GM23338 (cell line): ENCODE results near the gene ATP1A4. TPM values are rescaled to one million over a fixed set of nuclear protein-coding genes. Genes with fewer than 3 reads are reported as not detected.
A peak's percentile ranks its signal among the peaks of the same experiment; 100 is the strongest.

Experiments
- ATAC-seq: fragments of 200-7000 bp; cut with Tn5 transposase; 3 replicates; pipeline ENCODE4 v1.9.1; 2020
- DNase-seq: peaks from one replicate; pipeline ENCODE4 v3.0.0-alpha.2; 2015; ENCODE audit warnings: low spot score
- H2AFZ ChIP-seq: fragments of 200-600 bp; sonication (generic); 2 replicates; pipeline ENCODE4 v1.8.0; 2016; ENCODE audit warnings: antibody characterized with exemption, mild to moderate bottlenecking, moderate library complexity
- H3F3A ChIP-seq: fragments of 200-600 bp; sonication (generic); replicated peaks from 2 replicates; pipeline ENCODE4 v1.8.0; 2017; ENCODE audit warnings: antibody characterized with exemption, mixed run types, low read depth
- H3K27ac ChIP-seq: fragments of 200-600 bp; sonication (generic); 2 replicates; pipeline ENCODE4 v1.6.1; 2016; ENCODE audit warnings: low read depth
- H3K27me3 ChIP-seq: fragments of 200-600 bp; sonication (generic); 2 replicates; pipeline ENCODE4 v1.8.0; 2016; ENCODE audit warnings: mild to moderate bottlenecking, mixed run types, moderate library complexity; ENCODE audit not compliant: insufficient read depth
- H3K36me3 ChIP-seq: fragments of 200-600 bp; sonication (generic); 2 replicates; pipeline ENCODE4 v1.8.0; 2016; ENCODE audit warnings: mild to moderate bottlenecking; ENCODE audit not compliant: insufficient read depth
- H3K4me1 ChIP-seq: fragments of 200-600 bp; sonication (generic); 2 replicates; pipeline ENCODE4 v1.8.0; 2016; ENCODE audit warnings: mild to moderate bottlenecking, moderate library complexity; ENCODE audit not compliant: insufficient read depth
- H3K4me2 ChIP-seq: fragments of 200-600 bp; sonication (generic); 2 replicates; pipeline ENCODE4 v1.7.1; 2017; ENCODE audit warnings: mixed run types
- H3K4me3 ChIP-seq: fragments of 200-600 bp; sonication (generic); 2 replicates; pipeline ENCODE4 v1.6.1; 2016; ENCODE audit warnings: mixed run types
- H3K79me2 ChIP-seq: fragments of 200-600 bp; sonication (generic); replicated peaks from 2 replicates; pipeline ENCODE4 v1.8.0; 2017; ENCODE audit warnings: mild to moderate bottlenecking; ENCODE audit not compliant: insufficient read depth
- H3K9me2 ChIP-seq: fragments of 200-600 bp; sonication (generic); 2 replicates; pipeline ENCODE4 v1.8.0; 2017; ENCODE audit not compliant: insufficient read depth
- H4K20me1 ChIP-seq: fragments of 200-600 bp; sonication (generic); replicated peaks from 2 replicates; pipeline ENCODE4 v1.8.0; 2017; ENCODE audit warnings: mild to moderate bottlenecking; ENCODE audit not compliant: insufficient read depth
- H3K27ac Mint-ChIP-seq: 2 replicates; pipeline ENCODE4 v1.8.0; 2020; ENCODE audit warnings: inconsistent platforms, mild to moderate bottlenecking, moderate library complexity, mixed read lengths
- H3K27me3 Mint-ChIP-seq: 3 replicates; pipeline ENCODE4 v1.8.0; 2022; ENCODE audit warnings: low read depth, mild to moderate bottlenecking, moderate library complexity, mixed read lengths, inconsistent platforms; ENCODE audit not compliant: insufficient read depth, poor library complexity
- H3K36me3 Mint-ChIP-seq: 3 replicates; pipeline ENCODE4 v1.8.0; 2021; ENCODE audit warnings: low read depth, mild to moderate bottlenecking, inconsistent platforms, moderate library complexity, mixed read lengths
- H3K4me1 Mint-ChIP-seq: 3 replicates; pipeline ENCODE4 v1.8.0; 2020; ENCODE audit warnings: mild to moderate bottlenecking, inconsistent platforms, mixed read lengths
- H3K4me3 Mint-ChIP-seq: 3 replicates; pipeline ENCODE4 v1.8.0; 2021; ENCODE audit warnings: moderate library complexity, mild to moderate bottlenecking, inconsistent platforms, mixed read lengths
- H3K9me3 Mint-ChIP-seq: 3 replicates; pipeline ENCODE4 v1.8.0; 2020; ENCODE audit warnings: moderate library complexity, mild to moderate bottlenecking, inconsistent platforms, mixed read lengths
- CREB1 ChIP-seq: fragments of 250-450 bp; sonication (Bioruptor Pico); IDR thresholded peaks from 2 replicates; pipeline ENCODE4 v1.5.0; 2020; ENCODE audit warnings: low read depth, mild to moderate bottlenecking, moderate library complexity
- EZH2phosphoT487 ChIP-seq: fragments of 200-600 bp; sonication (generic); IDR thresholded peaks from one replicate; pipeline ENCODE4 v1.8.1; 2018; ENCODE audit warnings: antibody characterized with exemption; ENCODE audit not compliant: unreplicated experiment
- JUNB ChIP-seq: IDR thresholded peaks from one replicate; pipeline ENCODE4 v1.6.1; 2016; ENCODE audit warnings: antibody characterized with exemption; ENCODE audit not compliant: unreplicated experiment
- NANOG ChIP-seq: IDR thresholded peaks from 2 replicates; pipeline ENCODE4 v1.6.1; 2016; ENCODE audit warnings: antibody characterized with exemption, borderline replicate concordance
- POLR2AphosphoS5 ChIP-seq: IDR thresholded peaks from 2 replicates; pipeline ENCODE4 v1.6.1; 2016; ENCODE audit warnings: antibody characterized with exemption, low read depth
- STAT1 ChIP-seq: IDR thresholded peaks from one replicate; pipeline ENCODE4 v1.6.1; 2016; ENCODE audit warnings: antibody characterized with exemption; ENCODE audit not compliant: unreplicated experiment
- ZNF114 ChIP-seq: fragments of 250-450 bp; sonication (Bioruptor Pico); IDR thresholded peaks from 2 replicates; pipeline ENCODE4 v1.5.0; 2020; ENCODE audit warnings: mild to moderate bottlenecking, moderate library complexity
- ZNF331 ChIP-seq: fragments of 250-450 bp; sonication (Bioruptor Pico); IDR thresholded peaks from 2 replicates; pipeline ENCODE4 v1.5.0; 2020; ENCODE audit warnings: low read depth, mild to moderate bottlenecking, moderate library complexity
- polyA plus RNA-seq: library from polyadenylated mRNA; unstranded; fragments of >200 nt; fragmentation: Nextera tagmentation; extraction: Ambion mirVana; gene quantifications from 2 replicates; pipeline ENCODE4 v1.2.1, GENCODE V29; 2016
- total RNA-seq: library from RNA; depleted of rRNA; stranded (reverse); fragments of >200 nt; shearing (Covaris generic); gene quantifications from 2 replicates; pipeline ENCODE4 v1.2.3, GENCODE V29; 2014
- TF ChIP-seq, protein P1 (sequence below), 2 experiments: fragments of 200-600 bp in 1 of 2; sonication (generic) in 1 of 2; conservative IDR thresholded peaks; 2 replicates each; pipeline versions ENCODE4 v1.5.1 to v1.6.1; 2016 to 2017; ENCODE audit warnings: antibody characterized with exemption in 2 of 2, low read depth in 2 of 2, mild to moderate bottlenecking in 2 of 2, moderate library complexity in 1 of 2
- TF ChIP-seq, protein P2 (sequence below): fragments of 250-450 bp; sonication (Bioruptor Pico); IDR thresholded peaks from 2 replicates; pipeline ENCODE4 v1.5.0; 2020; ENCODE audit warnings: mild to moderate bottlenecking, moderate library complexity
- TF ChIP-seq, protein P3 (sequence below): IDR thresholded peaks from 2 replicates; pipeline ENCODE4 v1.6.1; 2016; ENCODE audit warnings: antibody characterized with exemption

The ATP1A4 gene
- total and polyA plus RNA-seq, 2 experiments from 2014 or later = 0.27 to 0.63 TPM

DNA sequence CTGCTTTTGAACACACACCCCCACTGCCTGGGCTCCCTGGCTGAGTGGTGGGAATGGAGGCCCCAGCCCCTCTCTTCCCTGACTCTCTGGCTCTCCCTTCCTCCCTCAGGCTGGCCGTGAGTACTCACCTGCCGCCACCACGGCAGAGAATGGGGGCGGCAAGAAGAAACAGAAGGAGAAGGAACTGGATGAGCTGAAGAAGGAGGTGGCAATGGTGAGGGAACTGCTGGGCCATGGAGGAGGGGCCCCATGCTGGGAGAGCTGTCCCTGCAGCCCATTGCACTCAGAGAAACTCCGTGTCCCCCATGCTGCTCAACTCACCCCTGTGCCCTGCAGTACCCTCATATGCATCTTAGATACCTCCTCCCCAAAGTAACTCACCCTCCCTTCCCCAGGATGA lies 30.6 kb upstream of the ATP1A4 start:
- DNase-seq = no peak
- Histone ChIP-seq H3K79me2 (peaks cover 4% of the 10 kb centered on the region; the same call in 1 of the 2 replicates), H3K36me3 (no peaks in the 10 kb centered on the region), H3K27me3 (no peaks in the 10 kb centered on the region), H2AFZ (no peak overlapping the region), H3F3A (no peaks in the 10 kb centered on the region), H3K4me3 (no peak overlapping the region), H4K20me1 (no peaks in the 10 kb centered on the region), H3K4me1 (peaks cover 27% of the 10 kb centered on the region), H3K27ac (no peak overlapping the region), H3K9me2 (no peaks in the 10 kb centered on the region), H3K4me2 (no peak overlapping the region)
- H3K27ac Mint-ChIP-seq = 0 out of 2 replicates have a peak overlapping the region, but pooled peaks have one; percentile 25
- no peaks in the 10 kb centered on the region for H3K9me3 Mint-ChIP-seq
- H3K27me3 Mint-ChIP-seq = peaks cover 3% of the 10 kb centered on the region
- peaks cover 49% of the 10 kb centered on the region for H3K4me1 Mint-ChIP-seq
- ATAC-seq = no peak
- peaks cover 56% of the 10 kb centered on the region for H3K36me3 Mint-ChIP-seq
- H3K4me3 Mint-ChIP-seq = no peak overlapping the region
- TF ChIP-seq, protein P1, sequence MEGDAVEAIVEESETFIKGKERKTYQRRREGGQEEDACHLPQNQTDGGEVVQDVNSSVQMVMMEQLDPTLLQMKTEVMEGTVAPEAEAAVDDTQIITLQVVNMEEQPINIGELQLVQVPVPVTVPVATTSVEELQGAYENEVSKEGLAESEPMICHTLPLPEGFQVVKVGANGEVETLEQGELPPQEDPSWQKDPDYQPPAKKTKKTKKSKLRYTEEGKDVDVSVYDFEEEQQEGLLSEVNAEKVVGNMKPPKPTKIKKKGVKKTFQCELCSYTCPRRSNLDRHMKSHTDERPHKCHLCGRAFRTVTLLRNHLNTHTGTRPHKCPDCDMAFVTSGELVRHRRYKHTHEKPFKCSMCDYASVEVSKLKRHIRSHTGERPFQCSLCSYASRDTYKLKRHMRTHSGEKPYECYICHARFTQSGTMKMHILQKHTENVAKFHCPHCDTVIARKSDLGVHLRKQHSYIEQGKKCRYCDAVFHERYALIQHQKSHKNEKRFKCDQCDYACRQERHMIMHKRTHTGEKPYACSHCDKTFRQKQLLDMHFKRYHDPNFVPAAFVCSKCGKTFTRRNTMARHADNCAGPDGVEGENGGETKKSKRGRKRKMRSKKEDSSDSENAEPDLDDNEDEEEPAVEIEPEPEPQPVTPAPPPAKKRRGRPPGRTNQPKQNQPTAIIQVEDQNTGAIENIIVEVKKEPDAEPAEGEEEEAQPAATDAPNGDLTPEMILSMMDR (conservative IDR thresholded peaks at IDR 0.05; ENCODE audit: low read depth in 2 of 2) = no peak
- TF ChIP-seq EZH2phosphoT487 (no peak), CREB1 (no peak), JUNB (no peak), POLR2AphosphoS5 (no peak), ZNF114 (CRISPR knock-in tag) (no peak), STAT1 (no peak), ZNF331 (no peak), NANOG (no peak)
- TF ChIP-seq, protein P2, sequence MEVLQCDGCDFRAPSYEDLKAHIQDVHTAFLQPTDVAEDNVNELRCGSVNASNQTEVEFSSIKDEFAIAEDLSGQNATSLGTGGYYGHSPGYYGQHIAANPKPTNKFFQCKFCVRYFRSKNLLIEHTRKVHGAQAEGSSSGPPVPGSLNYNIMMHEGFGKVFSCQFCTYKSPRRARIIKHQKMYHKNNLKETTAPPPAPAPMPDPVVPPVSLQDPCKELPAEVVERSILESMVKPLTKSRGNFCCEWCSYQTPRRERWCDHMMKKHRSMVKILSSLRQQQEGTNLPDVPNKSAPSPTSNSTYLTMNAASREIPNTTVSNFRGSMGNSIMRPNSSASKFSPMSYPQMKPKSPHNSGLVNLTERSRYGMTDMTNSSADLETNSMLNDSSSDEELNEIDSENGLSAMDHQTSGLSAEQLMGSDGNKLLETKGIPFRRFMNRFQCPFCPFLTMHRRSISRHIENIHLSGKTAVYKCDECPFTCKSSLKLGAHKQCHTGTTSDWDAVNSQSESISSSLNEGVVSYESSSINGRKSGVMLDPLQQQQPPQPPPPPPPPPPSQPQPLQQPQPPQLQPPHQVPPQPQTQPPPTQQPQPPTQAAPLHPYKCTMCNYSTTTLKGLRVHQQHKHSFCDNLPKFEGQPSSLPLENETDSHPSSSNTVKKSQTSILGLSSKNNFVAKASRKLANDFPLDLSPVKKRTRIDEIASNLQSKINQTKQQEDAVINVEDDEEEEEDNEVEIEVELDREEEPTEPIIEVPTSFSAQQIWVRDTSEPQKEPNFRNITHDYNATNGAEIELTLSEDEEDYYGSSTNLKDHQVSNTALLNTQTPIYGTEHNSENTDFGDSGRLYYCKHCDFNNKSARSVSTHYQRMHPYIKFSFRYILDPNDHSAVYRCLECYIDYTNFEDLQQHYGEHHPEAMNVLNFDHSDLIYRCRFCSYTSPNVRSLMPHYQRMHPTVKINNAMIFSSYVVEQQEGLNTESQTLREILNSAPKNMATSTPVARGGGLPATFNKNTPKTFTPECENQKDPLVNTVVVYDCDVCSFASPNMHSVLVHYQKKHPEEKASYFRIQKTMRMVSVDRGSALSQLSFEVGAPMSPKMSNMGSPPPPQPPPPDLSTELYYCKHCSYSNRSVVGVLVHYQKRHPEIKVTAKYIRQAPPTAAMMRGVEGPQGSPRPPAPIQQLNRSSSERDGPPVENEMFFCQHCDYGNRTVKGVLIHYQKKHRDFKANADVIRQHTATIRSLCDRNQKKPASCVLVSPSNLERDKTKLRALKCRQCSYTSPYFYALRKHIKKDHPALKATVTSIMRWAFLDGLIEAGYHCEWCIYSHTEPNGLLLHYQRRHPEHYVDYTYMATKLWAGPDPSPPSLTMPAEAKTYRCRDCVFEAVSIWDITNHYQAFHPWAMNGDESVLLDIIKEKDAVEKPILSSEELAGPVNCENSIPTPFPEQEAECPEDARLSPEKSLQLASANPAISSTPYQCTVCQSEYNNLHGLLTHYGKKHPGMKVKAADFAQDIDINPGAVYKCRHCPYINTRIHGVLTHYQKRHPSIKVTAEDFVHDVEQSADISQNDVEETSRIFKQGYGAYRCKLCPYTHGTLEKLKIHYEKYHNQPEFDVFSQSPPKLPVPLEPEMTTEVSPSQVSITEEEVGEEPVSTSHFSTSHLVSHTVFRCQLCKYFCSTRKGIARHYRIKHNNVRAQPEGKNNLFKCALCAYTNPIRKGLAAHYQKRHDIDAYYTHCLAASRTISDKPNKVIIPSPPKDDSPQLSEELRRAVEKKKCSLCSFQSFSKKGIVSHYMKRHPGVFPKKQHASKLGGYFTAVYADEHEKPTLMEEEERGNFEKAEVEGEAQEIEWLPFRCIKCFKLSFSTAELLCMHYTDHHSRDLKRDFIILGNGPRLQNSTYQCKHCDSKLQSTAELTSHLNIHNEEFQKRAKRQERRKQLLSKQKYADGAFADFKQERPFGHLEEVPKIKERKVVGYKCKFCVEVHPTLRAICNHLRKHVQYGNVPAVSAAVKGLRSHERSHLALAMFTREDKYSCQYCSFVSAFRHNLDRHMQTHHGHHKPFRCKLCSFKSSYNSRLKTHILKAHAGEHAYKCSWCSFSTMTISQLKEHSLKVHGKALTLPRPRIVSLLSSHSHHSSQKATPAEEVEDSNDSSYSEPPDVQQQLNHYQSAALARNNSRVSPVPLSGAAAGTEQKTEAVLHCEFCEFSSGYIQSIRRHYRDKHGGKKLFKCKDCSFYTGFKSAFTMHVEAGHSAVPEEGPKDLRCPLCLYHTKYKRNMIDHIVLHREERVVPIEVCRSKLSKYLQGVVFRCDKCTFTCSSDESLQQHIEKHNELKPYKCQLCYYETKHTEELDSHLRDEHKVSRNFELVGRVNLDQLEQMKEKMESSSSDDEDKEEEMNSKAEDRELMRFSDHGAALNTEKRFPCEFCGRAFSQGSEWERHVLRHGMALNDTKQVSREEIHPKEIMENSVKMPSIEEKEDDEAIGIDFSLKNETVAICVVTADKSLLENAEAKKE = no peak
- TF ChIP-seq, protein P3, sequence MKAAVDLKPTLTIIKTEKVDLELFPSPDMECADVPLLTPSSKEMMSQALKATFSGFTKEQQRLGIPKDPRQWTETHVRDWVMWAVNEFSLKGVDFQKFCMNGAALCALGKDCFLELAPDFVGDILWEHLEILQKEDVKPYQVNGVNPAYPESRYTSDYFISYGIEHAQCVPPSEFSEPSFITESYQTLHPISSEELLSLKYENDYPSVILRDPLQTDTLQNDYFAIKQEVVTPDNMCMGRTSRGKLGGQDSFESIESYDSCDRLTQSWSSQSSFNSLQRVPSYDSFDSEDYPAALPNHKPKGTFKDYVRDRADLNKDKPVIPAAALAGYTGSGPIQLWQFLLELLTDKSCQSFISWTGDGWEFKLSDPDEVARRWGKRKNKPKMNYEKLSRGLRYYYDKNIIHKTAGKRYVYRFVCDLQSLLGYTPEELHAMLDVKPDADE = no peak
